ENCODE results near the gene IQCN. TPM values are rescaled to one million over a fixed set of nuclear protein-coding genes. Genes with fewer than 3 reads are reported as not detected.

The IQCN gene
- total RNA-seq, 1 donor from 2014 or later = 1.3 TPM

DNA sequence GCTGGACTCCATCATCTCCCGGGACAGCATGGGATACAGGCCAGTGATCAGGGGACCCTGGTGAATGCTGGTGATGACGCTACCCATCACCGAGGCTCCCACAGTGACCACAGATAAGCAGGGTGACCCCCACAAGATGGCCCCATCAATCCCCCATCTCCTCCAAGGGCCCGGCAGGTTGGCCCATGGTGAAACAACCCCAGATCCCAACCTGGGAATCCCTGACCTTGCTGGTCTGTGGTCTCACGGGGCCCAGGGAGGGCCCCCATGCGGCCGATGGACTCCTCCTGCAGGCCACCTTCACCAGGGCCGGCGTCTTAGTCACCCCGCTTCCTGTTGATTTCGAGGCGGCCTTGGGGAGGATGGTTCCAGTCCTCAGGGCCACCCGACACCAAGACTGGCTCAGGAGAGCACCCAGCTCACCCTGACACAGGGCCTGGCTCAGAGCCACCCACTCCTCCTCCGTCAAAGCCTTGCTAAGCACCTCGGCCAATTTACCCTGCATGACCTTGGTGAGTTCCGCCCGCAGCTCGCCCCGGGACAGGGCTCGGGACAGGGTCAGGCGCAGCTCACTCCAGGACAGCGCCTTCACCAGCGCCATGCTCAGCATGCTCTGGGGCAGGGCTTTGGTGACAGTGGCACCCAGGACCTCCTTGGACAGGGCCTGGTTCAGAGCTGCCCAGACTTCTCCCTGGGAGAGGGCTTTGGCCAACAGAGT, 10.0 kb downstream of the IQCN start:
- no peak overlapping the region for H3K4me3 ChIP-seq (ENCODE audit: low read depth, low read length)
- TF ChIP-seq, protein P1, sequence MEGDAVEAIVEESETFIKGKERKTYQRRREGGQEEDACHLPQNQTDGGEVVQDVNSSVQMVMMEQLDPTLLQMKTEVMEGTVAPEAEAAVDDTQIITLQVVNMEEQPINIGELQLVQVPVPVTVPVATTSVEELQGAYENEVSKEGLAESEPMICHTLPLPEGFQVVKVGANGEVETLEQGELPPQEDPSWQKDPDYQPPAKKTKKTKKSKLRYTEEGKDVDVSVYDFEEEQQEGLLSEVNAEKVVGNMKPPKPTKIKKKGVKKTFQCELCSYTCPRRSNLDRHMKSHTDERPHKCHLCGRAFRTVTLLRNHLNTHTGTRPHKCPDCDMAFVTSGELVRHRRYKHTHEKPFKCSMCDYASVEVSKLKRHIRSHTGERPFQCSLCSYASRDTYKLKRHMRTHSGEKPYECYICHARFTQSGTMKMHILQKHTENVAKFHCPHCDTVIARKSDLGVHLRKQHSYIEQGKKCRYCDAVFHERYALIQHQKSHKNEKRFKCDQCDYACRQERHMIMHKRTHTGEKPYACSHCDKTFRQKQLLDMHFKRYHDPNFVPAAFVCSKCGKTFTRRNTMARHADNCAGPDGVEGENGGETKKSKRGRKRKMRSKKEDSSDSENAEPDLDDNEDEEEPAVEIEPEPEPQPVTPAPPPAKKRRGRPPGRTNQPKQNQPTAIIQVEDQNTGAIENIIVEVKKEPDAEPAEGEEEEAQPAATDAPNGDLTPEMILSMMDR (conservative IDR thresholded peaks at IDR 0.05; ENCODE audit: low read depth, low read length) = no peak
- DNase-seq (ENCODE audit: low read depth) = no peak

DNA sequence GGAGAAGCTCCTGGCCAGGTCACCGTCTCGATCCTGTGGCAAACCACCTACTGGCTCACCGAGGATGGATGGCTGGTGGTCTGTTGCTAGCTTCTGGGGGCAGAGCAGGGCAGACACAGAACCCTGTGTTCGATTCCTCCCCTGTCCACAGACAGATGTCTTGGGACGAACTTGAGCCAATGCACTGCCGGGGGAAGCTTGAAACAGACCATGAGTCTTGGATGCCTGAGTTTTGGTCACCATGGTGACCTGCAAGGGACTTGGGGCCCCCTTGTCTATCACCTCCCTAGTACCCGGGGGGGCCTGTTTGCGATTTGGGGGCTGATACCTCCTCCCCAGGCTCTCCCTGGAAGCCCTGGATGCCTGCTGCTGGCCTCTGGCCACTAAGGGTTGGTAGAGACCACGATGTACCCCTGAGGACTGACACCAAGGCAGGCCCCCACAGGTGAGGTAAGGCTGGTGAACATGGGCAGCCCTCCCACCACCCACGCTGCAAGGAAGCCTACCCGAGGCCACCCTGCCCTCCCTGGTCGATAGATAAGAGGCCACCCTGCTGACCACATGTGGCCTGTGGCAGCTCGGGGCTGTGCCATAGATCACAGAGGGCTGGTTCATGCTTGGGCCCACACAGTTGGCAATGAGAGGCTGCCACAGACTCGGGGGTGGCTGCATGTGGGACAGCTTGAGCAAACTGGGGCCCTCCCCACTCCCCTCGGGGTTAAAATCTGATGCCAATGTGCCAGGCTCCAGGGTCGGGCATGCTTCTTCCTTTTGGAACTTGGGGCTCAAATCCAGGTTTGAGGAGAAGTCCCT, 10.7 kb downstream of the IQCN start:
- H3K4me3 ChIP-seq (ENCODE audit: low read depth, low read length) = no peak overlapping the region
- TF ChIP-seq, protein P1 (conservative IDR thresholded peaks at IDR 0.05; ENCODE audit: low read depth, low read length) = no peak
- DNase-seq (ENCODE audit: low read depth) = no peak

DNA sequence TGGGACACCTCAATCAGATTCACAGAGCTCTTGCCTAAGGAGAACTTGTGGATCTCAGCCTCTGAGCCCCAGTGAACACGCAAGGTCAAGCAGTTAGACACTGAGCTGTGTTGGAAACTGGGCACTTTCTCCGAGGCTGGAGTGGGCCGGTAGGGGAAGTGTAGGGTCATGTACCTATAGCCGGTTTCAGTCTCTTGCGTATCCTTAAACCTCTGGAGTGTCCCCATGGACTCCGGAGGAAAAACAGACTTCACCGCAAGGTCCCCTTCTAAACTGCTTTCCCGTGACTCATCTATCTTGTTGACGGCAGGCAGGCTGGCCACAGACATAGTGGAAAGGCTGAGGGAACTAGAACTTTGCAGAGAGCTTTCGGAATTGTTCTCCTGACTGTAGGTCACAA, 11.3 kb downstream of the IQCN start:
- DNase-seq (ENCODE audit: low read depth) = no peak
- TF ChIP-seq, protein P1 (conservative IDR thresholded peaks at IDR 0.05; ENCODE audit: low read depth, low read length) = no peak

DNA sequence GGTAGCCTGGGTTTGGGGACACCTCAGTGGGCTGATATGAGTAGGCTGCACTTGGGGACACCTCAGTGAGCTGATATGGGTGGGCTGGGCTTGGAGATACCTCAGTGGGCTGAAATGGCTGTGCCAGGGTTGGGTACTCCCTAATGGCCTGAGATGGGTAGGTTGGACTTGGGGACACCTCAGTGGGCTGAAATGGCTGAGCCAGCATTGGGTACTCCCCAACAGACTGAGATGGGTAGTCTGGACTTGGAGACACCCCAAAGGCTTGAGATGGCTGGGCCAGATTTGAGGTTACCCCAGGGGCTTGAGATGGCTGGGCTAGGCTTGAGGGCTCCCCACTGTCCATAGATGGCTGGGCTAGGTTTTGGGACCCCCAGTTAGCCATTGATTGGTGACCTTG, 12.1 kb downstream of the IQCN start:
- H3K4me3 ChIP-seq (ENCODE audit: low read depth, low read length) = no peak overlapping the region
- no peak for DNase-seq (ENCODE audit: low read depth)
- TF ChIP-seq, protein P1 (conservative IDR thresholded peaks at IDR 0.05; ENCODE audit: low read depth, low read length) = no peak

More for the DNA sequence above, 11.3 kb downstream of the IQCN start:
- no peak overlapping the region for H3K4me3 ChIP-seq (ENCODE audit: low read depth, low read length)

DNA sequence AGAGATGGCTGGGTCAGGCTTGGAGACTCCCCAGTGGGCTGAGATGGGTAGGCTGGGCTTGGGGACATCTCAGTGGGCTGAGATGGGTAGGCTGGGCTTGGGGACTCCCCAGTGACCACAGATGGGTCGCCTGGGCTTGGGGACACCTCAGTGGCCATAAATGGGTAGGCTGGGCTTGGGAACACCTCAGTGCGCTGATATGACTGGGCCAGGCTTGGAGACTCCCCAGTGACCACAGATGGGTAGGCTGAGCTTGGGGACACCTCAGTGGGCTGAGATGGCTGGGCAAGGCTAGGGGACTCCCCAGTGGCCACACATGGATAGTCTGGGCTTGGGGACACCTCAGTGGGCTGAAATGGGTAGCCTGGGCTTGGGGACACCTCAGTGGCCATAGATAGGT, 12.8 kb downstream of the IQCN start:
- DNase-seq (ENCODE audit: low read depth) = no peak
- TF ChIP-seq, protein P1 (conservative IDR thresholded peaks at IDR 0.05; ENCODE audit: low read depth, low read length) = no peak
- H3K4me3 ChIP-seq (ENCODE audit: low read depth, low read length) = no peak overlapping the region

DNA sequence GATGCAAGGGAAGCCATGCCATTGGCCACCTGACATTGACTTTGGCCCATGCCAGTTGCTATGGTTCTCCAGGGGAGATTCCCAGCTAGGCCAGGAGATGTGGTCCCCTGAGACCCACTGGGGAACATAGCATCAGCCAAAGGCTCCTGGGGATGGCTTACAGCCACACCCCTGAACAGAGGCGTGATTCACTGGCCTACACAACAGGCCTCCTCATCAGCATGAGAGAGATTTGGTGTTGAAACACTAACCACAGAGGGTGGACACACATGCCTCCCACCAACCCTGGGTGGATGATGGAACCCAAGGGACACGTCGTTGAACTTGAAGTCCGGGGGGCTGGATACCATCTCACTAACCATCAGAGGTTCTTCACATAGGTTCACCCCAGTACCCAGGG, 14.4 kb downstream of the IQCN start:
- no peak overlapping the region for H3K4me3 ChIP-seq (ENCODE audit: low read depth, low read length)
- TF ChIP-seq, protein P1 (conservative IDR thresholded peaks at IDR 0.05; ENCODE audit: low read depth, low read length) = no peak
- no peak for DNase-seq (ENCODE audit: low read depth)
